Activated naive CD4-positive, alpha-beta T cell treated with anti-CD3 and anti-CD28 coated beads, Interleukin-2, amount 50 U/mL, for 72 hours (primary cell): ENCODE data around the gene RPL29. TPM values are rescaled to one million over a fixed set of nuclear protein-coding genes. Genes with fewer than 3 reads are reported as not detected.

Source experiments
- ATAC-seq, 2 donors: fragments of 150-1000 bp; cut with Tn5 transposase; 2 replicates each; pipeline ENCODE4 v1.10.0; 2021; ENCODE audit warnings: mild to moderate bottlenecking in 2 of 2, moderate library complexity in 2 of 2
- DNase-seq, 2 donors: peaks; one replicate each; pipeline ENCODE4 v3.0.0; 2021 to 2022; ENCODE audit warnings: low spot score in 2 of 2
- H3K27ac Mint-ChIP-seq, 2 donors: one replicate each; pipeline ENCODE4 v1.8.0; 2022; ENCODE audit warnings: mild to moderate bottlenecking in 2 of 2, mixed read lengths in 2 of 2
- H3K36me3 Mint-ChIP-seq, 2 donors: one replicate each; pipeline ENCODE4 v1.8.0; 2022; ENCODE audit warnings: mixed read lengths in 2 of 2
- H3K9me3 Mint-ChIP-seq, 2 donors: one replicate each; pipeline ENCODE4 v1.8.0; 2022; ENCODE audit warnings: mixed read lengths in 2 of 2
- total RNA-seq, 2 donors: library from RNA; stranded (reverse); gene quantifications; one replicate each; pipeline ENCODE4 v1.2.3, GENCODE V29; 2022

The RPL29 gene
- total RNA-seq, 2 donors from 2014 or later = 1,489 to 1,761 TPM

DNA sequence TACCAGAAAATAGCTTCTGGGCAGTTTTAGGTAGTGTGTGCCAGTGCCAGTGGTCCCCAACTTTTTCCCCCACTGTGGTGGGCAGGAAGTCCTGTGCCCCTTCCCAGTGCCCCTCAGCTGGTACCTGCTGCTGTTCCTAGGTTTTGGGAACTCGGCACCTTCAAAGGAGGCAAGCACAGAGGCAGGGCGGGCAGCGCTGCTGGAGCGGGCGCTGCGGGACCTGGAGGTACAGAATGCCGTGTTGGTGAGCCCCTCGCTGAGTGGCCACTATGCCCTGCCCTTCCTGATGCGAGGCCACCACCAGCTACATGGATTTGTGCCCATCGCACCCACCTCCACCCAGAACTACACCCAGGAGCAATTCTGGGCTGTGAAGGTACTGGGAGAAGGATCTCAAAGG is 15.4 kb downstream of the RPL29 start:
- no peak for DNase-seq
- no peak for ATAC-seq
- H3K36me3 Mint-ChIP-seq = peaks cover 0 to 4% of the 10 kb centered on the region in 2 donors
- H3K9me3 Mint-ChIP-seq = no peaks in the 10 kb centered on the region
- no peak overlapping the region for H3K27ac Mint-ChIP-seq

DNA sequence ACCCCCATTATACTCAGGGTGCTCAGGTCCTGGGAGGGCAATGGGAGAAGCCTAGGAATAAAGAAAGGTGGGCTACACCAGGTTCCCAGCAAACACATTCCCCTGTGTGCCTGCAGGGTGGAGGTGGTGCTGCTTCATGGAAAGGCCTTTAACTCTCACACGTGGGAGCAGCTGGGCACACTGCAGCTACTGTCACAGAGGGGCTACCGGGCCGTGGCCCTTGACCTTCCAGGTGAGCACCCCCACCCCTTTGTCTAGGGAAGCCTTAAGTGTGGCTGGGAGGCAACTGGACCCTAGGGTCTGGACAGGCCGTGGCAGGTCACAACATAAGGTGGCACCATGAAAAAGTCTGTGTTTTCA is 17.6 kb downstream of the RPL29 start:
- ATAC-seq (no peak), DNase-seq (no peak)
- H3K9me3 Mint-ChIP-seq = no peaks in the 10 kb centered on the region
- no peak overlapping the region for H3K27ac Mint-ChIP-seq
- peaks cover 5 to 12% of the 10 kb centered on the region in 2 donors for H3K36me3 Mint-ChIP-seq

DNA sequence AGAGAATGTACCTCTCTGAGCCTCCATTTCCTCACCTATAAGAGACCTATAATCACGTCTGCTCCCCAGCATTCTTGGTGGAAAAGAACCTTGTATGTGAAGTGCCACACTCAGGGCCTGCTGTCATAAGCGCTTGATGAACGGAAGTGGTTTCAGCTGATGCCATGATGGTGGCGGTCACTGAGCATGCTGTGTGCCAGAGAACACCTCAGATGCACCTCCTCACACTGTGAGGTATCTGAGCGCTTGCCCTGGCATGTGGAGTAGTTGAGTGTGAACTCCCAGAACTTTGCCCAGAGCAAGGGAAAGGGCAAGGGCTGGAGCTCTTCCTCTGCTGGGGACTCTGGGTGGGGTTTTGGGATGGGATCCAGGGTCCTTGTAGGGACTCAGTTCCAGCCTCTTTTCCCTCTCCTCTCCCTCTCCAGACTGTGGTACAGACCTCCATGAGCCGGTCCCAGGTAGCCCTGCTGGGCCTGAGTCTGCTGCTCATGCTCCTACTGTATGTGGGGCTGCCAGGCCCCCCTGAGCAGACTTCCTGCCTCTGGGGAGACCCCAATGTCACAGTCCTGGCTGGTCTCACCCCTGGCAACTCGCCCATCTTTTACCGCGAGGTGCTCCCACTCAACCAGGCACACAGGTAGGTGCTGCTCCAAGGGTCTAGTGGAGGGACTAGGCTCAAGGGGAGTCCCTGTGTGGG is 18.1 kb downstream of the RPL29 start:
- ATAC-seq = no peak
- peak overlapping the region in 1 of 2 donors; percentile 1 for H3K27ac Mint-ChIP-seq
- DNase-seq = no peak

GRCh38 chr3:51975852-51976549 is 19.7 kb downstream of the RPL29 start:
- ATAC-seq (no peak), DNase-seq (peak in 1 of 2 donors; percentile 40)
- peak overlapping the region in 1 of 2 donors; percentile 92 for H3K27ac Mint-ChIP-seq
- no peaks in the 10 kb centered on the region for H3K9me3 Mint-ChIP-seq
- peaks cover 5 to 12% of the 10 kb centered on the region in 2 donors for H3K36me3 Mint-ChIP-seq

More for the DNA sequence above, 18.1 kb downstream of the RPL29 start:
- H3K36me3 Mint-ChIP-seq = peaks cover 5 to 12% of the 10 kb centered on the region in 2 donors
- H3K9me3 Mint-ChIP-seq = no peaks in the 10 kb centered on the region

DNA sequence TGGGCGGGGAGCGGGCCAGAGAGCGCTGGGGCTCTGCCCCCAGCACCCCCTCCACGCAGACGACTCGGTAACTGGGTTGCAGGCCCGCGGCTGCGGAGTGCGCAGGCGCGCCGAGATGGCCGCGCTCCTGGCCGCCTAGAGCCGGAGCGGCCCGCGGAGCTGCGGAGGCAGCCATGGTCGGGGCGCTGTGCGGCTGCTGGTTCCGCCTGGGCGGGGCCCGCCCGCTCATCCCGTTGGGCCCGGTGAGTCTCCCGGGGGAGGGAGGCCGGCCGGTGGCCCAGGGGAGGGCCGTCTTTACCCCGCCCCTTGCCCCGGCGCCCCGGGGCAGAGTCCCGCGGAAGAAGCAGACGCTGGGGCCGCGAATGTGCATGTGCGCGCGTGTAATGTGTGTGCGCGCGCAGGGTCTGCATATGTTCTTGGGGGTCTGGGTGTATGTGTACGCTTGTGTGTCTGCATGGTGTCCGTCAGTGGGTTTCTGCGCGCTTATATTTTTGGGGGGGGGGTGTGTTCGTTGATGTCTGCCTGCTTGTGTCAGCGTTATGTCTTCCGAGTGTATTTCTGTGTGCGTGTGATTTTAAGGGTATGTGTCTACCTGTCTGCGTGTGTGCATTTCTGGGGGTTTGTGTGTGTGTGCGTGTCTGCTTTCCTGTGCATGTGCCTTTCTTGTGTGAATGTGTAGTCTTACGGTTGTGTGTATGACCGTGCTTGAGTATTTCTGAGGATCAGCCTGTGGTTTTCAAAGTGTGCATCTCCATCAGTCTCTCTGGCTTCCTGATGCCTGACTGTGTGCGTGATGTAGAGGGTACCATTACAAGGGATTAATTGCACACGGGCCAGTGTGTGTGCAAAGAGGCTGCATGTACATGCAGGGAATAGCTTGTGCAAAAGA is 20.5 kb downstream of the RPL29 start, which contains the start of gene ABHD14A:
Gene ABHD14A (plus strand): TSS at position 102 of the 889 bp plus-strand sequence. CDS start 72 bp downstream, at position 174.
- H3K27ac Mint-ChIP-seq = peak within 1 kb of the TSS; percentile 92 to 98

GRCh38 chr3:51974277-51974962 is 21.3 kb downstream of the RPL29 start:
- no peak for DNase-seq

More for the DNA sequence above, 20.5 kb downstream of the RPL29 start, which contains the start of gene ABHD14A:
- DNase-seq (peak; percentile 69 to 82), ATAC-seq (peak; percentile 76 to 84)
- peaks cover 5 to 12% of the 10 kb centered on the region in 2 donors for H3K36me3 Mint-ChIP-seq
- H3K9me3 Mint-ChIP-seq = no peaks in the 10 kb centered on the region

DNA sequence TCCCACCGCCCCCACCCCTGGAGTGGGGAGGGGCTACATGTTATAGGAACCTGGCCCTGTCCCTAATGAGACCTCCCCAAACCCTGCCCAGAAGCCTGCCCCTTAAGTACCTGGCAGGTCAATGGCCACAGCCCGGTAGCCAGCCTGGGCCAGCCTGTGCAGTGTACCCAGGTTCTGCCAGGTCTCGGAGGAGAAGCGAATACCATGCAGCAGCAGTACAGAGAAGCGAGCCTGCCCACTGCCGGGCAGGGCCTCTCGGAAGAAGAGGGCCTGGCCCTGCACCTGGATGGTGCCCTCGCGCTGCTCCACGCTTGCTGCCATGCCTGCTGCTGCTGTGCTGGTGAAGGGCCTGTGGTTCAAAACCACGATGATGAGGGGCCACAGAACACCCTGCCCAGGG is 24.3 kb downstream of the RPL29 start:
- no peak for ATAC-seq
- H3K36me3 Mint-ChIP-seq = peaks cover 5 to 12% of the 10 kb centered on the region in 2 donors
- no peak for DNase-seq
- no peak overlapping the region for H3K27ac Mint-ChIP-seq
- no peaks in the 10 kb centered on the region for H3K9me3 Mint-ChIP-seq

More at GRCh38 chr3:51974277-51974962, 21.3 kb downstream of the RPL29 start:
- Mint-ChIP-seq H3K9me3 (no peaks in the 10 kb centered on the region), H3K27ac (peak overlapping the region; percentile 92 to 98), H3K36me3 (peaks cover 5 to 12% of the 10 kb centered on the region in 2 donors)
- ATAC-seq = peak; percentile 28 to 48

DNA sequence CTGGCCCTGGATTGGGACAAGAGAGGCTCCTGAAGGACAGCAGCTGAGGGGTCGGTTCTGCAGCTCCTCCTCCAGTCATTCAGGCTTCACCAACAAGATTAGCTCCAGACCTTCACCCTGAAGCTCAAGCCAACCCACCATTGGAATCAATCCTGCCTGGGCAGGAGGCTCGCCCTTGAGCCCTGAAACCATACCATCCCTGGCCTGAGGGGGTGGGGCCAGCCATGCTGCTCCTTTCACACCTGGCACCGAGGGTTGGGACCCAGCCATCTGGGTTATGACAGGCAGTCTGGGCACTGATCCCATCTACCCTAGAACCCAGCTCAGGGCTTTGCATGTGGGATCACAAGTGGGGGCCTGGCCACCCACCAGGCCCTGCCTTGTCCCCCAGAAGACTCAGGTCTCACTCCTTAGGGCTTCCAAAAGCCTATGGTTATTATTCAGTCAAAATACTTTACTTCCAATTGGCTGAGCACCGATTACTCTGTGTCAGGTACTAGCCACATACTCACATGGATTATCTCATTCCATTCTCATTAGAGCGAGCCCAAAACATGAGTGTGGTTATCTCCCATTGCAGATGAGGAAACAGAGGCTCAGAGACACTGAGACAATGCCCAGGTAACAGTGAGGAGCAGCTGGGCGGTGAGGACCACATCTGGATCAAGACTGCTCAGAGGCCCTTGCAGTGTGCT is 24.9 kb downstream of the RPL29 start:
- Mint-ChIP-seq H3K36me3 (peaks cover 5 to 12% of the 10 kb centered on the region in 2 donors), H3K9me3 (no peaks in the 10 kb centered on the region), H3K27ac (no peak overlapping the region)
- DNase-seq (no peak), ATAC-seq (no peak)

DNA sequence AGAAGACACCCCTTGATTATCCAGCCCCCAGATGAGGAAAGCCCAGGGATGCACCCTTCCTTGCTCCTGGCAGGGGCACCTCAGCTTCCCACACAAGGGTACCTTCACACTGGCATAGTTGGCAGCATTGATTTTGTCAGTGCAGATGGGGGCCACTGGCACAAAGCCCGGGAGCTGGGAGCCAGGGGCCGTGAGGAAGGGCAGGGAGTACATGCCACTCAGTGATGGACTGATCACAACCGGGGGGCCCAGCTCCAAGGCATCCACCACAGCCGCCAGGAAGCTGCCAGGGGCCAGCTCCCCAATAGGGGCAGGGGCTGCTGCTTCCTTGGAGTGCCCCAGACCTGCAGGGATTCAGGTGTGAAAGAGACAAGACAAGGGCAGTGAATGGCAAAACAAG is 25.9 kb downstream of the RPL29 start:
- peaks cover 5 to 7% of the 10 kb centered on the region in 2 donors for H3K36me3 Mint-ChIP-seq
- H3K9me3 Mint-ChIP-seq = no peaks in the 10 kb centered on the region
- DNase-seq (no peak), ATAC-seq (no peak)
- H3K27ac Mint-ChIP-seq = no peak overlapping the region

GRCh38 chr3:51968883-51969678 is 26.6 kb downstream of the RPL29 start:
- Mint-ChIP-seq H3K27ac (no peak overlapping the region), H3K9me3 (no peaks in the 10 kb centered on the region), H3K36me3 (peaks cover 5 to 7% of the 10 kb centered on the region in 2 donors)
- ATAC-seq (no peak), DNase-seq (no peak)

- H3K36me3 Mint-ChIP-seq = no peaks in the 10 kb centered on the region
- ATAC-seq = no peak
- no peak overlapping the region for H3K27ac Mint-ChIP-seq
- no peaks in the 10 kb centered on the region for H3K9me3 Mint-ChIP-seq
- DNase-seq = no peak
These were observed 27.4 kb downstream of the RPL29 start for GRCh38 chr3:51968170-51968775.

DNA sequence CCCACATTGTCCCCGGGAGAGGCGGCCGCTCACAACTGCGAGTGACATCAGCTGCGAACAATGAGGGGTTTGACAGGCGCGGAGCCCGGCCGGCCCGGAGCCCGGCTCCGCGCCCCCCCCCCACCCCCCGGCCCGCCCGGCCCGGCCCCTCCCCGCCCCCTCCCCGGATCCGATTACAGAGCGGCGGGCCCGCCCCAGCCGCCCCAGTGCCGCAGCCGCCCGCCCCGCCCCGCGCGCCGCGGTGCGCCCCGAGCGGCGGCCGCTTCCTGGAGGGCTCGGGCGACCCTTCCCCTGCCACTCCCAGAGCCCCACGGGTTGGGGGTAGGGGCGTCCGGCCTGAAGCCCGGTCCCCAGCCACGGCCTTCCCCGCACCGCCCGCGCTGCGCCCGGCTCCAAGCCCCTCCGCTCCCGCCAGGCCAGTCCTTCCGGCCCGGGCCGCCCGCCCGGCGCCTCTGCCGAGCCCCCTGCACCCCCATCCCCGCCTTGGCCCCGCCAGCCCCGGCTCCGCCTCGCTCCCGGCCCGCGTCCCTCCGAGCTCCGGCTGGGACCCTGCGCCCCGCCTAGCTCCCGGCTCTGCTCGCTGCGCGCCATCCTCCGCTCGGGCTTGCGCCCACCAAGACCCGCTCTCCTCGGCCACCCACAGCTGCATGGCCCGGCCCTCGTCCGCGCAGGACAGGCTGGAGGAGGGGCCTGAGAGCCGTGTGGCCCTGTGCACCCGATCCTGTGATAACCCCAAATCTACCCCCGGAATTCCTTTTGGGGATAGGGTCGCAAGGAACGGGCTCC is 28.1 kb downstream of the RPL29 start, which contains the start of gene PCBP4:
Gene PCBP4 (minus strand): TSS at position 71 of the 786 bp plus-strand sequence. CDS start 6,214 bp downstream, outside the sequence.
- DNase-seq (no peak), ATAC-seq (peak; percentile 72 to 80)

GRCh38 chr3:51966922-51967383 is 28.7 kb downstream of the RPL29 start:
- DNase-seq (peak in 1 of 2 donors; percentile 37), ATAC-seq (peak; percentile 78 to 79)
- no peaks in the 10 kb centered on the region for H3K36me3 Mint-ChIP-seq
- no peak overlapping the region for H3K27ac Mint-ChIP-seq
- no peaks in the 10 kb centered on the region for H3K9me3 Mint-ChIP-seq

More for the DNA sequence above, 28.1 kb downstream of the RPL29 start, which contains the start of gene PCBP4:
- Mint-ChIP-seq H3K9me3 (no peaks in the 10 kb centered on the region), H3K36me3 (no peaks in the 10 kb centered on the region), H3K27ac (peak within 1 kb of the TSS in 1 of 2 donors; percentile 84)

- no peaks in the 10 kb centered on the region for H3K36me3 Mint-ChIP-seq
- H3K27ac Mint-ChIP-seq = no peak overlapping the region
- DNase-seq = no peak
- ATAC-seq = no peak
- no peaks in the 10 kb centered on the region for H3K9me3 Mint-ChIP-seq
These were observed 29.2 kb downstream of the RPL29 start for GRCh38 chr3:51966486-51966885.
